HG02870 (cell line): ENCODE results near the gene B3GNT8.
"Not testable (repeated sequence)": the region's sequence is repeated elsewhere in the genome, so short reads cannot be mapped to it uniquely, and the experiment has no call there.

Experiments
- ATAC-seq: cut with Tn5 transposase; IDR thresholded peaks from one replicate; pipeline ENCODE4 v1.9.1; 2021; ENCODE audit warnings: mild to moderate bottlenecking, moderate library complexity; ENCODE audit not compliant: unreplicated experiment

B3GNT8 gene

DNA sequence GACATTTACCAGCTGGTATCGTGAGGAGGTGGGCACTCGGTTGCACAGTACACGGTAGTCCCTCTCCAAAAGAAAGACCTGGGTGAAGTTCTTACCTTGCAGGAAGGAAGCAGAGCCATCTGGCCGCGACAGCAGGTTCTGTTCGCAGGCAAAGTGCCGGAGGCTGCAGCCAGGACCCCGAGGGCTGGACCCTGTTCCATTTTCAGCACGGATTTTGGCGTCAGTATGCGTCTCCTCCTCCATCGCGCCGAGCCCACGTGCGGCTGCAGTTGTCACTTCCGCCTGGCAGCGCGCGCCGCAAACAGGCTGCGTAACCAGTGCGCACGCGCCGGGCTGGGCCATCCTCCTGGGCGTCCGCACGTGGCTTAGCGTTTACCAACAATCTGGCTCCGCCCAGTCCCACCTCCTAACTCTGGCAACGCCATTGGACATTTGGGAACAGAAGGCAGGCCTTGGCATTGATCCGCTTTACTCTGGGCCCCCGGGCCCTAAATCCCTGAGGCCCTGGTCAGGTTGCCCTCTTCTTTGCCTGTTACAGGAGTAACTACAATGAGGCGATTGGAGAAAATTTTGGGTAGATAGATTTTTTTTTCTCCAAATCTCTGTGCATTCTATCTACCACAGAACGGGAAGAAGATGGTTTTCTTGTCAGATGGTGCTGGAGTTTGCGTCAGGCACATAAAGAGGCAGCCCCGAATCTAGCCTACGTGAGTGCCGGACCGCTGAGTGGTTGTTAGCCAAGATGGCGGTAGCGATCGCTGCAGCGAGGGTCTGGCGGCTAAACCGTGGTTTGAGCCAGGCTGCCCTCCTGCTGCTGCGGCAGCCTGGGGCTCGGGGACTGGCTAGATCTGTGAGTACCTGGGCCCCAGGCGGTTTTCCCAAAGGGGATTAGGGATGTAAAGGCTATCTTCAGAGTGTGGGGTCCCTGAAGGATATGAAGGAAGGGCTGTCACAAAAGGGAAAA lies 29.8 kb downstream of the B3GNT8 start, which contains the start of the genes BCKDHA and EXOSC5:
TSS of gene BCKDHA (plus strand) at position 733 of the 964 bp plus-strand sequence. CDS start at position 743, 10 bp downstream.
TSS of gene EXOSC5 (minus strand) at position 274 of the 964 bp plus-strand sequence. CDS start at position 243, 31 bp downstream.
- peak; percentile 93 for ATAC-seq

DNA sequence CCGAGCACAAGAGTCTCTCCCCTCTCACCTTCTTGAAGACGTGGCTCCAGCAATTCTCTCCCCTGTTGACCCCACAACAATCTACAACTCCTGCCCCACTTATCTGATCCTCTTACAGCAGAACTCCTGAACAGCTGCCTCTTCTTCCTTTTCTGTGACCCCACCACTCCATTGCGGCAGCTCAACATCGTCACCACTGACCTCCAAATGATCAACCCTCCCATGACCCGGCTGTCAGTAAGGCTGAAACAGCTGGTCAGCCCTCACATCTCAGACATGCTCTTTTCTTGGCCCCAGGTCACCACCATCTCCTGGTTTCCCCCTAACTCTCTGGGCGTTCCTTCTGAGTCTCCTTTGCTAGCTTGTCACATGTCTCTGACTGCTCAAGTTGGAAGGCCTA lies 31.8 kb downstream of the B3GNT8 start:
- ATAC-seq = no peak

DNA sequence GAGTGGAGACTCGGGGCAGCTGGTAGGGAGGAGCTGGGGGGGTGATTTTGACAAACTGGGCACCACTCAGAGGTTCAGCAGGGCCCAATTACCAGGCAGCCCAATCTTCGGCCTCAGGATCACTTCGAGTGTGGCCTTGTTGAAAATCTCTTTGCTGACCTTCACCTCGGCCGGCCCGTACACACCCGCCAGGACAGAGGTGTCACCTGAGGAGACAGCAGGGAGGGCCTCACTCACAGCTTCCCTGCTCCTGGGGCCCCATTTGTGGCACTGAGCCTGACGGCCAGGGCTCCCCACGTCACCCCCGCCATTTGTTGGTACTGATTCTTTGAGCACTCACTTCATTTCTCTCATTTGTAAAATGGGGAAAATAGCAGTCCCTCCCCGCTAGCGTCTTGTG lies 34.4 kb downstream of the B3GNT8 start:
- ATAC-seq = no peak

DNA sequence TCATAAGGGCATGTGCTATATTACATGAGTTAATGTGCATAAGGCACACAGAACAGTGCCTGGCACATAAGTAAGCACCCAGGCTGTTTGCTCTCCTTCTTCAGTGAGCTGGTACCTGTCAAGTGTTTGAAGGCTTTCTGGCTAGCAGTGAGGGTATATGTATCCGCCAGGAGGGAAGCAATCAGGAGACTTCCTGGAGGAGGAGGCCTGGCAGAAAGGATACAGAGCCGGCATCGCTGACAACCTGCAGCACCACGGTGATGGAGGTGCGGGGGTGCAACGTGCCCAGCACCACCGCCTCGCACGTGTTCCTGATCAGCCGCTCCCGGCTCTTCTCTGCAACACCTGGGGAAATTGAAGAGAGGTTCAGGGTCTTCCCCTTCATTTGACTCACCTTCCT lies 35.6 kb downstream of the B3GNT8 start:
- ATAC-seq = no peak

DNA sequence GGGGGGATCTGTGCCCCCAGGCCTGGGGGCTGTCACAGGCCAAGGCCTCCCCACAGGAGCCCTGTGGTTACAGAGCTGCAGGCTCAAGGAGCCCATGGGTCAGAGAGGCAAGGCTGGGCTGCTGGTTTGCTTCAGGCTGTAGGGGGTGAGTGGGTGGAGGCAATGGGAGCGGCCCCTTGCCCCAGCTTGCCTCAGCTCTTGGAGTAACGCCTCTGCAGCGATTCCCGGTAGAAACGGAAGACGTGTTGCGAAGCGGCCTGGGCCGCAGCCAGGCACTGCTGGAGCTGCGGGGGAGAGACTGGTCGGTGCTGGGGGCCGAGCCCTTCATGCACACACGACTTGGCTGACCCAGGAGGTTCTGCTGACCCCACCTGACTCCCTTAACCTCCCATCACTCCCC lies 40.7 kb downstream of the B3GNT8 start:
- no peak for ATAC-seq

DNA sequence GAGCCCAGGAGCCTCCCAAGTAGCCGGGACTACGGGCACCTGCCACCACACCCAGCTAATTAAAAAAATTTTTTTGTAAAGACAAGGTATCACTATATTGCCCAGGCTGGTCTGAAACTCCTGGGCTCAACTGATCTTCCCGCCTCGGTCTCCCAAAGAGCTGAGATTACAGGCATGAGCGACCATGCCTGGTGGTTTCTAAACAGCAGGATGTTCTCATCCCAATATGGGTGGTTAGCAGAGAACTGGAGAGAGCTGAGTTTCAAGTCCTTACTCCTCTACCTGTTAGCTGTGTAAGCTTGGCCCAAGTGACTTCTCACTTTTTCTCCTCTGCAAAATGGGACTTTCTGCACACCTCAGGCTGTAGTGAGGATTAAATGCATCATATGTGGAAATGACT lies 42.8 kb downstream of the B3GNT8 start:
- no peak for ATAC-seq

DNA sequence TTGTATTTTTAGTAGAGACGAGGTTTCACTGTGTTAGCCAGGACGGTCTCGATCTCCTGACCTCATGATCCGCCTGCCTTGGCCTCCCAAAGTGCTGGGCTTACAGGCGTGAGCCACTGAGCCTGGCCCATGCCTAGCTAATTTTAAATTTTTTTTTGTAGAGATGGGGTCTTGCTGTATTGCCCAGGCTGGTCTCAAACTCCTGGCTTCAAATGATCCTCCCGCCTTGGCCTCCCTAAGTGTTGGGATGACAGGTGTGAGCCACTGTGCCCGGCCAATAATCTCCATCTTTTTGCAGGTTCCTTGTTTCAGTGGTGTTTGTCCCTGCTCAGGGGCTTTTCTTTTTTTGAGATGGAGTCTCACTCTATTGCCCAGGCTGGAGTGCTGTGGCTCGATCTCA lies 45.6 kb downstream of the B3GNT8 start:
- ATAC-seq = not testable (repeated sequence)

DNA sequence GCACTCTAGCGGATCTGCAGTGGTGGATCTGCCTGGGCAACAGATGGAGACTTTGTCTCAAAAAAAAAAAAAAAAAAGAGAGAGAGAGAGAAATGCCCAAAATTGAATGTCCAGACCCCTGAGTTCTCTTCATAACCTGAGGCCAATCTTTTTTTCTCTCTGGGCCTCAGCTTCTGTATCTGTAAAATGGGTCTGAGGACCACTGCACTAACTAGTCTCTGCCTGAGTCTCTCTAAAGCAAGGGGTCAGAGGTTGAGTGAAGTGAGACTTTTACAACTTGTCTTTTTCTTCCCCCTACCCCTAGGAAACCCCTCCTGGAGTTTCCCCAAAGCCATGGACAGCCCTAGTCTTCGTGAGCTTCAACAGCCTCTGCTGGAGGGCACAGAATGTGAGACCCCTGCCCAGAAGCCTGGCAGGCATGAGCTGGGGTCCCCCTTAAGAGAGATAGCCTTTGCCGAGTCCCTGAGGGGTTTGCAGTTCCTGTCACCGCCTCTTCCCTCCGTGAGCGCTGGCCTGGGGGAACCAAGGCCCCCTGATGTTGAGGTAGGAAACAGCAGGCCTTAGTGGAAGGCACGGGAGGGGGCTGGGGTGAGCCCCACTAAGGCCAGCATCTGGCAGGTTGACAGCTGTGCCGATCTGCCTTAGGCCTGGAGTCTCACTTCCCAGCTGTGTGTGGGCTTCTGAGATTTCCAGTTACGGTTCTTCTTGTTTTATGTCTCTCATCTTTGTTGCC lies 49.0 kb downstream of the B3GNT8 start:
- peak; percentile 71 for ATAC-seq

DNA sequence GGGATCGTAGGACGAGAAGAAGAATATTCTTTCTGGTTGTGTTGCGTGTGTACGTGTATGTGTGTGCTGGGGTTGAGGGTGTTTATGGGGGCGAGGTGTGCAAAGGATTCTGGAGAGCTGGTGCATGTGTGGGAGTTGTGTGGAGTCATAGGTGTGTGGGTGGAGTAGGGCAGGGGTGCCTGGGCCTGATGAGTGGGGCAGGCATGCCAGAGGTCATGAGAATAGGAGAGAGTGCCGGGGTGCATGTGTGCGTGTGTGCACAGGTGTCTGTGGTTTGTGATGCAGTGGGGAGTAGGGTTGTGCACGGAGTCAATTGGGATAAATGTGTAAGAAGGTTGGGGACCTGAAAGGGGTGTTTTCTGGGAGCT lies 50.2 kb downstream of the B3GNT8 start:
- no peak for ATAC-seq

DNA sequence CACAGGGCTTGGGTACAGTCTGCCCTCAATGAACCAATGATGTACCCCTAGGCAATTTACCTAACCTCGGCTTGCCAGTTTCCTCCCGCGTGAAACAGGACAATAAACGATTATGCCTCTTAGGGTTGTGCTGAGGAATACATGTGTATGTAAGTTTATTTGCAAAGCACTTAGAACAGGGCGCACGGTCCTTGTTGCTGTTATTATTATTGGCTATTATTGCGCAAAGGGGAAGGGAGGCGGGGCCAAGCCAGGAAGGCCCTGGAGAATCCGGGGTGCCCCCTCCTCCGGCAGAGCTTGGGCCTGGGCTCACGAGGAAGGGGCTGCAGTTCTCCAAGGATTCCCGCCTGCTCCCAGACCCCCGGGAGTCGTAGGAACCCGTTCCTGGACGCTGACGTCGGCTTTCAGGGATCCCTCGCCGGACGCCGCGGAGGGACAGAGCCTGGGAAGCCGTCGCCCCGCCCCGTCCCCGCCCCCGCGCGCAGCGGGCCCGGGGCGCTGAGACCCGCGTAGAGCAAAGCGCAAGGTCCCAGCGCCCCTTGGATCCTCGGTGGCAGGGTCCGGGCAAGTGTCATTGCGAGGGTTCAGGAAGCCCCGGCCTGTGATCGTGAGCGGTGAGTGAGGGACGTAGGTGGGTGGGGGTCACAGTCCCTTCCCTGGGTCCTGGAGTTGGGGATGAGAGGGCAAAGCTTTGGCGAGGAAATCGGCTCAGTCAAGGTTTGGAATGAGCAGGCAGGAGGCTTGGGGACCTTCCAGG lies 50.8 kb downstream of the B3GNT8 start, which contains the start of gene TMEM91:
TSS of gene TMEM91 (plus strand) at position 293 of the 757 bp plus-strand sequence. CDS start 1,777 bp downstream, outside the sequence.
- ATAC-seq = no peak
